Neural progenitor cell (in vitro differentiated cells): ENCODE measurements around the gene TENM3. TPM values are rescaled to one million over a fixed set of nuclear protein-coding genes. Genes with fewer than 3 reads are reported as not detected.

Source experiments
- DNase-seq: peaks from one replicate; pipeline ENCODE4 v3.0.0-alpha.2; 2016; ENCODE audit warnings: low spot score
- H2AFZ ChIP-seq: fragments of 200-600 bp; sonication (generic); replicated peaks from 2 replicates; pipeline ENCODE4 v1.6.1; 2016; ENCODE audit warnings: antibody characterized with exemption
- H3F3A ChIP-seq: fragments of 200-600 bp; sonication (generic); 2 replicates; pipeline ENCODE4 v1.6.1; 2016; ENCODE audit warnings: antibody characterized with exemption, low read depth
- H3K27ac ChIP-seq: fragments of 200-600 bp; sonication (generic); 2 replicates; pipeline ENCODE4 v1.5.1; 2016; ENCODE audit warnings: mild to moderate bottlenecking
- H3K27me3 ChIP-seq: fragments of 200-600 bp; sonication (generic); 2 replicates; pipeline ENCODE4 v1.6.1; 2016; ENCODE audit warnings: mild to moderate bottlenecking, moderate library complexity
- H3K36me3 ChIP-seq: fragments of 200-600 bp; sonication (generic); 2 replicates; pipeline ENCODE4 v1.5.1; 2016
- H3K4me1 ChIP-seq: fragments of 200-600 bp; sonication (generic); 2 replicates; pipeline ENCODE4 v1.6.1; 2016; ENCODE audit warnings: mixed run types
- H3K4me2 ChIP-seq: fragments of 200-600 bp; sonication (generic); 2 replicates; pipeline ENCODE4 v1.6.1; 2016
- H3K4me3 ChIP-seq: fragments of 200-600 bp; sonication (generic); 2 replicates; pipeline ENCODE4 v1.5.1; 2016
- H3K79me2 ChIP-seq: fragments of 200-600 bp; sonication (generic); 2 replicates; pipeline ENCODE4 v1.6.1; 2016; ENCODE audit warnings: low read depth
- H3K9ac ChIP-seq: fragments of 200-600 bp; sonication (generic); 2 replicates; pipeline ENCODE4 v1.6.1; 2016
- H3K9me3 ChIP-seq: fragments of 200-600 bp; sonication (generic); 2 replicates; pipeline ENCODE4 v1.5.1; 2016; ENCODE audit warnings: low read depth
- H4K20me1 ChIP-seq: fragments of 200-600 bp; sonication (generic); 2 replicates; pipeline ENCODE4 v1.6.1; 2016; ENCODE audit warnings: low read depth
- H3K27ac Mint-ChIP-seq: 3 replicates; pipeline ENCODE4 v1.8.0; 2021; ENCODE audit warnings: mixed read lengths
- H3K27me3 Mint-ChIP-seq: 2 replicates; pipeline ENCODE4 v1.8.0; 2022; ENCODE audit warnings: low read depth, mild to moderate bottlenecking, inconsistent platforms, moderate library complexity, mixed read lengths; ENCODE audit not compliant: insufficient read depth
- H3K36me3 Mint-ChIP-seq: 3 replicates; pipeline ENCODE4 v1.8.0; 2021; ENCODE audit warnings: mixed read lengths
- H3K4me1 Mint-ChIP-seq: 3 replicates; pipeline ENCODE4 v1.8.0; 2021; ENCODE audit warnings: mixed read lengths
- H3K4me3 Mint-ChIP-seq: 3 replicates; pipeline ENCODE4 v1.8.0; 2021; ENCODE audit warnings: mild to moderate bottlenecking, moderate library complexity, mixed read lengths
- H3K9me3 Mint-ChIP-seq: 3 replicates; pipeline ENCODE4 v1.8.0; 2020; ENCODE audit warnings: mixed read lengths
- CTCF ChIP-seq: fragments of 200-600 bp; sonication (generic); IDR thresholded peaks from 2 replicates; pipeline ENCODE4 v1.5.1; 2017; ENCODE audit warnings: antibody characterized with exemption, mild to moderate bottlenecking
- EZH2 ChIP-seq: fragments of 200-600 bp; sonication (generic); IDR thresholded peaks from 2 replicates; pipeline ENCODE4 v1.6.1; 2017; ENCODE audit warnings: antibody characterized with exemption, mild to moderate bottlenecking, moderate library complexity
- EZH2phosphoT487 ChIP-seq: fragments of 200-600 bp; sonication (generic); IDR thresholded peaks from 2 replicates; pipeline ENCODE4 v1.6.1; 2017; ENCODE audit warnings: antibody characterized with exemption
- total RNA-seq: library from RNA; depleted of rRNA; stranded (reverse); fragments of >200 nt; gene quantifications from 2 replicates; pipeline ENCODE4 v1.2.3, GENCODE V29; 2015; ENCODE audit warnings: low replicate concordance

TENM3 gene
- total RNA-seq, 1 donor from 2014 or later, result 78.7 TPM

GRCh38 chr4:182700362-182701160, 457.4 kb downstream of the TENM3 start:
- H3K4me3 ChIP-seq, result no peak overlapping the region
- H3K9ac ChIP-seq, result no peak overlapping the region
- H3K27ac Mint-ChIP-seq, result no peak overlapping the region
- no peaks in the 10 kb centered on the region for H3K9me3 ChIP-seq
- no peak overlapping the region for H3K4me3 Mint-ChIP-seq
- H3K36me3 Mint-ChIP-seq, result peaks cover 22% of the 10 kb centered on the region
- H3K4me1 Mint-ChIP-seq, result peaks cover 16% of the 10 kb centered on the region
- H3F3A ChIP-seq, result peaks cover 10% of the 10 kb centered on the region
- H4K20me1 ChIP-seq, result no peaks in the 10 kb centered on the region
- H3K4me1 ChIP-seq, result peaks cover 9% of the 10 kb centered on the region
- H3K9me3 Mint-ChIP-seq, result no peaks in the 10 kb centered on the region
- TF ChIP-seq CTCF (no peak), EZH2phosphoT487 (no peak), EZH2 (no peak)
- no peaks in the 10 kb centered on the region for H3K27me3 Mint-ChIP-seq
- no peak overlapping the region for H2AFZ ChIP-seq
- H3K79me2 ChIP-seq, result no peaks in the 10 kb centered on the region
- H3K4me2 ChIP-seq, result no peak overlapping the region
- no peak for DNase-seq
- no peaks in the 10 kb centered on the region for H3K27me3 ChIP-seq
- H3K36me3 ChIP-seq, result no peaks in the 10 kb centered on the region
- H3K27ac ChIP-seq, result no peak overlapping the region

- H3K9me3 ChIP-seq, result no peaks in the 10 kb centered on the region
- H3K27me3 ChIP-seq, result no peaks in the 10 kb centered on the region
- Mint-ChIP-seq H3K4me1 (no peaks in the 10 kb centered on the region), H3K27ac (no peak overlapping the region), H3K9me3 (no peaks in the 10 kb centered on the region), H3K27me3 (no peaks in the 10 kb centered on the region), H3K36me3 (peaks cover 30% of the 10 kb centered on the region), H3K4me3 (no peak overlapping the region)
- no peak overlapping the region for H2AFZ ChIP-seq
- no peaks in the 10 kb centered on the region for H3K79me2 ChIP-seq
- H3K4me1 ChIP-seq, result no peaks in the 10 kb centered on the region
- H3K4me3 ChIP-seq, result no peak overlapping the region
- no peak for TF ChIP-seq EZH2phosphoT487
- TF ChIP-seq EZH2, result no peak
- TF ChIP-seq CTCF, result no peak
- no peak for DNase-seq
- no peaks in the 10 kb centered on the region for H4K20me1 ChIP-seq
- H3K36me3 ChIP-seq, result no peaks in the 10 kb centered on the region
- H3K9ac ChIP-seq, result no peak overlapping the region
- no peak overlapping the region for H3K4me2 ChIP-seq
- H3K27ac ChIP-seq, result no peak overlapping the region
- H3F3A ChIP-seq, result no peaks in the 10 kb centered on the region
Measured at GRCh38 chr4:182704077-182704476, 460.9 kb downstream of the TENM3 start.

- H3K27ac ChIP-seq, result no peak overlapping the region
- no peak overlapping the region for H3K9ac ChIP-seq
- no peak for DNase-seq
- H3K4me1 Mint-ChIP-seq, result no peaks in the 10 kb centered on the region
- H3K9me3 ChIP-seq, result no peaks in the 10 kb centered on the region
- no peaks in the 10 kb centered on the region for H3K36me3 ChIP-seq
- H3K27ac Mint-ChIP-seq, result no peak overlapping the region
- peaks cover 32% of the 10 kb centered on the region for H3K36me3 Mint-ChIP-seq
- no peaks in the 10 kb centered on the region for H3K79me2 ChIP-seq
- no peaks in the 10 kb centered on the region for H3K27me3 Mint-ChIP-seq
- H3K9me3 Mint-ChIP-seq, result no peaks in the 10 kb centered on the region
- TF ChIP-seq EZH2 (no peak), CTCF (no peak), EZH2phosphoT487 (no peak)
- H3K4me1 ChIP-seq, result no peaks in the 10 kb centered on the region
- H4K20me1 ChIP-seq, result no peaks in the 10 kb centered on the region
- H3K4me2 ChIP-seq, result no peak overlapping the region
- no peak overlapping the region for H3K4me3 ChIP-seq
- H3K27me3 ChIP-seq, result no peaks in the 10 kb centered on the region
- H3K4me3 Mint-ChIP-seq, result no peak overlapping the region
- H2AFZ ChIP-seq, result no peak overlapping the region
- no peaks in the 10 kb centered on the region for H3F3A ChIP-seq
Measured at GRCh38 chr4:182704948-182705347, 461.7 kb downstream of the TENM3 start.
